Endothelial cell of umbilical vein (primary cell): ENCODE results near the gene KRT6A. TPM values are rescaled to one million over a fixed set of nuclear protein-coding genes. Genes with fewer than 3 reads are reported as not detected.

Experiments
- BruUV-seq: library from RNA; stranded (reverse); fragments of 400-500 nt; replicated peaks from 2 replicates; lab custom pipeline; 2021; lab: Mats Ljungman, UMichigan
- CTCF ChIA-PET: fragments of 300-600, 350-600 bp; sonication (Branson Sonifier 250); formaldehyde crosslinking; loops from one replicate; lab custom pipeline; 2021; ENCODE audit warnings: antibody characterized with exemption, inconsistent platforms; lab: Charles Lee
- POLR2A ChIA-PET: fragments of 300-600, 350-600 bp; sonication (Branson Sonifier 250); formaldehyde crosslinking; loops from one replicate; lab custom pipeline; 2021; ENCODE audit warnings: antibody characterized with exemption, inconsistent platforms; lab: Charles Lee
- DNase-seq: peaks from one replicate; pipeline ENCODE4 v3.0.0-alpha.2; 2011; ENCODE audit warnings: low read depth, low spot score
- FAIRE-seq: peaks from 2 replicates; lab custom pipeline; 2011; peaks lifted over from hg19 to GRCh38; lab: Jason Lieb, UNC
- H2AFZ ChIP-seq: 2 replicates; pipeline ENCODE4 v1.6.0; 2012; ENCODE audit warnings: low read depth, low read length, control low read depth, inconsistent platforms
- H3K27ac ChIP-seq: 2 replicates; pipeline ENCODE4 v1.5.1; 2011; ENCODE audit warnings: low read depth, mild to moderate bottlenecking, control low read depth, low read length, moderate library complexity; ENCODE audit not compliant: insufficient read depth
- H3K27me3 ChIP-seq, 2 experiments: 2 replicates each; pipeline versions ENCODE4 v1.6.0 to v1.6.1; 2011; ENCODE audit warnings: low read length in 2 of 2, mixed read lengths in 1 of 2; ENCODE audit not compliant: control insufficient read depth in 2 of 2, insufficient read depth in 2 of 2
- H3K36me3 ChIP-seq, 2 experiments: 2 replicates in 1 of 2; 3 replicates in 1 of 2; pipeline ENCODE4 v1.5.1; 2011; ENCODE audit warnings: low read length in 2 of 2, mild to moderate bottlenecking in 1 of 2, moderate library complexity in 1 of 2; ENCODE audit not compliant: control insufficient read depth in 2 of 2, insufficient read depth in 2 of 2; ENCODE audit errors: extremely low read depth in 1 of 2
- H3K4me1 ChIP-seq: 3 replicates; pipeline ENCODE4 v1.5.1; 2011; ENCODE audit warnings: mild to moderate bottlenecking, low read length; ENCODE audit not compliant: control insufficient read depth, insufficient read depth; ENCODE audit errors: extremely low read depth
- H3K4me2 ChIP-seq: 2 replicates; pipeline ENCODE4 v1.6.1; 2011; ENCODE audit warnings: low read length, control low read depth, mixed read lengths; ENCODE audit not compliant: insufficient read depth
- H3K4me3 ChIP-seq, 3 experiments: fragments of 200-600 bp in 1 of 3; sonication (generic), shearing (Covaris generic) in 1 of 3; replicated peaks in 1 of 3; 2 replicates each; pipeline ENCODE4 v1.5.1; 2011 to 2016; ENCODE audit warnings: control low read depth in 3 of 3, low read length in 3 of 3, mild to moderate bottlenecking in 2 of 3, inconsistent platforms in 1 of 3, low read depth in 1 of 3, moderate library complexity in 1 of 3; ENCODE audit not compliant: insufficient read depth in 1 of 3
- H3K79me2 ChIP-seq: 2 replicates; pipeline ENCODE4 v1.6.0; 2012; ENCODE audit warnings: low read length, inconsistent platforms; ENCODE audit not compliant: control insufficient read depth, insufficient read depth
- H3K9ac ChIP-seq: replicated peaks from 2 replicates; pipeline ENCODE3; 2011; ENCODE audit warnings: low read length, control low read depth; ENCODE audit not compliant: insufficient read depth; ENCODE audit errors: extremely low read depth
- H3K9me1 ChIP-seq: replicated peaks from 3 replicates; pipeline ENCODE4 v1.6.0; 2011; ENCODE audit warnings: mild to moderate bottlenecking, low read length; ENCODE audit not compliant: control insufficient read depth, insufficient read depth; ENCODE audit errors: extremely low read depth
- H3K9me3 ChIP-seq: replicated peaks from 2 replicates; pipeline ENCODE4 v1.5.1; 2012; ENCODE audit warnings: low read length, inconsistent platforms; ENCODE audit not compliant: control insufficient read depth, insufficient read depth
- H4K20me1 ChIP-seq: replicated peaks from 2 replicates; pipeline ENCODE3; 2011; ENCODE audit warnings: mild to moderate bottlenecking, low read length; ENCODE audit not compliant: control insufficient read depth, insufficient read depth; ENCODE audit errors: extremely low read depth
- EZH2 ChIP-seq: IDR thresholded peaks from 2 replicates; pipeline ENCODE4 v1.6.1; 2012; ENCODE audit warnings: borderline replicate concordance, low read depth, mild to moderate bottlenecking, moderate library complexity, low read length, inconsistent platforms; ENCODE audit not compliant: severe bottlenecking
- FOS ChIP-seq: IDR thresholded peaks from 2 replicates; pipeline ENCODE4 v1.6.1; 2011; ENCODE audit warnings: mild to moderate bottlenecking, low read length, moderate library complexity, borderline replicate concordance; ENCODE audit not compliant: insufficient read depth
- GATA2 ChIP-seq: IDR thresholded peaks from 2 replicates; pipeline ENCODE4 v1.7.0; 2011; ENCODE audit warnings: low read depth, mild to moderate bottlenecking, moderate library complexity, mixed read lengths, low read length; ENCODE audit not compliant: insufficient read length, insufficient read depth
- JUN ChIP-seq: IDR thresholded peaks from 2 replicates; pipeline ENCODE4 v1.6.1; 2011; ENCODE audit warnings: borderline replicate concordance, low read depth; ENCODE audit not compliant: insufficient read length, insufficient read depth
- MYC ChIP-seq: IDR thresholded peaks from one replicate; pipeline ENCODE4 v1.6.1; 2011; ENCODE audit warnings: mild to moderate bottlenecking, low read depth, low read length
- POLR2A ChIP-seq: IDR thresholded peaks from 2 replicates; pipeline ENCODE4 v1.6.1; 2012; ENCODE audit warnings: low read depth, mild to moderate bottlenecking, control low read depth, low read length
- POLR2AphosphoS5 ChIP-seq: IDR thresholded peaks from 2 replicates; pipeline ENCODE4 v1.6.1; 2012; ENCODE audit warnings: low read depth, mild to moderate bottlenecking, control low read depth, low read length, moderate library complexity; ENCODE audit not compliant: insufficient read depth
- dilution Hi-C: fragments of 300-500 bp; cut with MboI; formaldehyde crosslinking; loops from one replicate; pipeline ENCODE4 v1.15.0; 2019; ENCODE audit warnings: low sequenced_read_pairs; ENCODE audit not compliant: extremely low pct_ligation_motif_present
- intact Hi-C: fragments of 100-400 bp; cut with micrococcal nuclease; formaldehyde crosslinking; loops from one replicate; pipeline ENCODE4 v1.10.0; 2022
- polyA plus RNA-seq, 4 experiments: library from polyadenylated mRNA; depleted of rRNA in 3 of 4; stranded (reverse) in 3 of 4; unstranded in 1 of 4; fragments of >200 nt; gene quantifications; 2 replicates each; pipeline versions ENCODE4 v1.2.1 to v1.2.3, GENCODE V29; 2011 to 2012; ENCODE audit warnings: missing spikeins in 1 of 4
- total RNA-seq: library from RNA; stranded (reverse); gene quantifications from 2 replicates; pipeline ENCODE4 v1.2.3, GENCODE V29; 2021
- TF ChIP-seq, protein P1 (sequence below), 2 donors: IDR thresholded peaks; 1 replicate in 1 of 2; 2 replicates in 1 of 2; pipeline ENCODE4 v1.5.1; 2011; ENCODE audit warnings: low read length in 2 of 2, mild to moderate bottlenecking in 2 of 2, moderate library complexity in 2 of 2, control low read depth in 1 of 2, inconsistent platforms in 1 of 2, low read depth in 1 of 2; ENCODE audit not compliant: insufficient read depth in 1 of 2; ENCODE audit errors: extremely low read depth in 1 of 2
- TF ChIP-seq, protein P2 (sequence below): IDR thresholded peaks from 2 replicates; pipeline ENCODE4 v1.6.1; 2011; ENCODE audit not compliant: insufficient read depth, insufficient read length

KRT6A gene
- total and polyA plus RNA-seq, 2 donors (not counting 3 experiments of a cell fraction or from before 2014, with no cell fraction given): 0.64 TPM; not detected in 1

DNA sequence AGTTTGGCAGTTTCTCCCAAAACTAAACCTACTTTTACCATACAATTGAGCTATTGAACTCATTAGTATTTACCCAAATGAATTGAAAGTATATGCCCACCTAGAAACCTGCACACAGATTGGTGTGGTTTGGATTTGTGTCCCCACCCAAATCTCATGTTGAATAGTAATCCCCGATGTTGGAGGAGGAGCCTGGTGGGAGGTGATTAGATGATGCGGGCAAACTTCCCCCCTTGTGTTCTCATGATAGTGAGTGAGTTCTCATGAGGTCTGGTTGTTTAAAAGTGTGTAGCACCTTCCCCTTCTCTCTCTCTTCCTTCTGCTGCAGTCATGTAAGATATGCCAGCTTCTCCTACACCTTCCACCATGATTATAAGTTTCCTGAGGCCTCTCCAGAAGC is 15.4 kb downstream of the KRT6A start:
- Histone ChIP-seq H3K79me2 (no peaks in the 10 kb centered on the region), H3K27ac (no peak overlapping the region), H2AFZ (no peak overlapping the region), H3K9me3 (no peaks in the 10 kb centered on the region), H3K9ac (no peak overlapping the region), H3K4me1 (no peaks in the 10 kb centered on the region), H4K20me1 (no peaks in the 10 kb centered on the region), H3K4me2 (no peak overlapping the region), H3K9me1 (no peaks in the 10 kb centered on the region), H3K36me3 (no peaks in the 10 kb centered on the region), H3K4me3 (no peak overlapping the region), H3K27me3 (peaks cover 2 to 5% of the 10 kb centered on the region in 2 experiments)
- TF ChIP-seq, protein P1, sequence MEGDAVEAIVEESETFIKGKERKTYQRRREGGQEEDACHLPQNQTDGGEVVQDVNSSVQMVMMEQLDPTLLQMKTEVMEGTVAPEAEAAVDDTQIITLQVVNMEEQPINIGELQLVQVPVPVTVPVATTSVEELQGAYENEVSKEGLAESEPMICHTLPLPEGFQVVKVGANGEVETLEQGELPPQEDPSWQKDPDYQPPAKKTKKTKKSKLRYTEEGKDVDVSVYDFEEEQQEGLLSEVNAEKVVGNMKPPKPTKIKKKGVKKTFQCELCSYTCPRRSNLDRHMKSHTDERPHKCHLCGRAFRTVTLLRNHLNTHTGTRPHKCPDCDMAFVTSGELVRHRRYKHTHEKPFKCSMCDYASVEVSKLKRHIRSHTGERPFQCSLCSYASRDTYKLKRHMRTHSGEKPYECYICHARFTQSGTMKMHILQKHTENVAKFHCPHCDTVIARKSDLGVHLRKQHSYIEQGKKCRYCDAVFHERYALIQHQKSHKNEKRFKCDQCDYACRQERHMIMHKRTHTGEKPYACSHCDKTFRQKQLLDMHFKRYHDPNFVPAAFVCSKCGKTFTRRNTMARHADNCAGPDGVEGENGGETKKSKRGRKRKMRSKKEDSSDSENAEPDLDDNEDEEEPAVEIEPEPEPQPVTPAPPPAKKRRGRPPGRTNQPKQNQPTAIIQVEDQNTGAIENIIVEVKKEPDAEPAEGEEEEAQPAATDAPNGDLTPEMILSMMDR (IDR thresholded peaks at IDR 0.05; ENCODE audit: extremely low read depth in 1 of 2, insufficient read depth in 1 of 2, low read depth in 1 of 2, low read length in 2 of 2): no peak
- no peak for TF ChIP-seq EZH2
- no peak for TF ChIP-seq GATA2
- no peak for TF ChIP-seq FOS
- TF ChIP-seq JUN: no peak
- no peak for TF ChIP-seq POLR2A
- TF ChIP-seq, protein P2, sequence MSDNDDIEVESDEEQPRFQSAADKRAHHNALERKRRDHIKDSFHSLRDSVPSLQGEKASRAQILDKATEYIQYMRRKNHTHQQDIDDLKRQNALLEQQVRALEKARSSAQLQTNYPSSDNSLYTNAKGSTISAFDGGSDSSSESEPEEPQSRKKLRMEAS: no peak
- TF ChIP-seq MYC: no peak
- TF ChIP-seq POLR2AphosphoS5: no peak
- no peak for FAIRE-seq
- intact Hi-C loops: no loop called here
- ChIA-PET POLR2A (no interaction called here), CTCF (no interaction called here)
- no TSS peak for BruUV-seq
- dilution Hi-C loops: no loop called here
- DNase-seq: no peak
